Lower leg skin (tissue), 3 donors: ENCODE measurements around the gene ST7.

Source experiments
- CTCF ChIP-seq, 3 donors: fragments of 450-650 bp; IDR thresholded peaks; one replicate each; pipeline ENCODE4 v1.5.1; 2016; ENCODE audit warnings: antibody characterized with exemption in 3 of 3, mild to moderate bottlenecking in 3 of 3, moderate library complexity in 2 of 3
- POLR2A ChIP-seq, 2 donors: fragments of 450-650 bp; IDR thresholded peaks; one replicate each; pipeline ENCODE4 v1.6.1; 2016 to 2017; ENCODE audit warnings: antibody characterized with exemption in 2 of 2, mild to moderate bottlenecking in 1 of 2, moderate library complexity in 1 of 2

DNA sequence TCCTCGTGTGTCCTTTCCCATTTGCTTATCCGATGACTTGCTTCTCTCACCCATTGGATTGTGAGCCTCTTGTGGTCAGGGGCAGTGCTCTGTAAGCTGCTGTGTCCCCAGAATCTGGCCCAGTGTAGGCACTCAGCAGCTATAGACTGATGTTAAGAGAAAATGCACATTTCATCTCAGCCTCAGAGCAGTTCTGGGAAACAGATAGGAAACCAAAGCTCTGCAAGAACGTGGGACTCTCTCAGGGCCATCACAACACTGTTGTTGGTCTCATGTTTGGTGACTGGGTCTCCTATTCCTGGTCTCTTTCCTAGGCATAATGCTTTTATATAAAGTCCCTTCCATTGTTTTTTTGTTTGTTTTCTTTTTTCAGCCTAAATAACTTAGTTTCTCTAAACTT, 141.2 kb downstream of the ST7 start:
- TF ChIP-seq CTCF (IDR thresholded peaks at IDR 0.05) (no peak), POLR2A (IDR thresholded peaks at IDR 0.05) (no peak)
